ENCODE measurements around the gene CCDC170.

DNA sequence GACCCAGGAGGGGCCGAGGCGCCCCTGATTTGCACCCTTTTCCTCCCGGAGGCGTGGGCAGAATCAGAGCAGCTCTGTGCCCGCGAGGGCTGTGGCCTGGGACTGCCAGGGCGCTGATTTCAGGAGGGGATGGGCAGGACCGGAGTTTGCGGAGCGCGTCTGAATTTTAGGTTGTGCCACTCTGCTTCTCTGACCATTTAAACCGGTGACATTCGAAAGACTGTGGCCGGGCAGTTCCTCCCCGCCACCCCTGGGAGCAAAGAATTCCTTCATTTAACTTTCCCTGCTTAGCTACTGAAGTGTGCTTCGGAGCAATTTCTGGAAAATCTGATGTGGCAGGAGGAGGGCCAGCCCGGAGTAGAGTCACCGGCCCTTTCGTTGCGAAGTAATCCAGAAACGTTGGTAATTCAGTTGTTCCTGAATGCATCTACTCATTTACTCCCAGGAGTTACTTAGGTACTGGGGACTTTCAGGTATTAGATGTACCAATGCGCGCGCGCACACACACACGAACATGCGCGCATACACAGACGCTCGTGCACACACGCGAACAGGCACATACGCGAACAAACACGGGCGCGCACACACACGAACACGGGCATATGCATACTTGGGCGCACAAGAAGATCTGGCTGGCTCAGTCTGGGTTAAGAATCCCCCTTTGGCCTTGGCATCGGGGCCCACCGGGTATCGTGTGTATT is 568 bp downstream of the CCDC170 start:
- no peak for TF ChIP-seq CTCF (IDR thresholded peaks at IDR 0.05; ENCODE audit: insufficient read depth, low read length)
- no peak for TF ChIP-seq REST (IDR thresholded peaks at IDR 0.05; ENCODE audit: insufficient replicate concordance, low read depth)
- no peak for TF ChIP-seq SPI1 (IDR thresholded peaks at IDR 0.05; ENCODE audit: borderline replicate concordance, low read depth)
- TF ChIP-seq POLR2AphosphoS5 (IDR thresholded peaks at IDR 0.05; ENCODE audit: low read depth), result no peak
- TF ChIP-seq GABPA (IDR thresholded peaks at IDR 0.05; ENCODE audit: low read depth), result no peak

Measured in HL-60 (cell line).